ENCODE results near the gene PBRM1. TPM values are rescaled to one million over a fixed set of nuclear protein-coding genes. Genes with fewer than 3 reads are reported as not detected.

The PBRM1 gene
- total and polyA plus RNA-seq, 2 donors (not counting 3 experiments of a cell fraction or from before 2014, with no cell fraction given) = 26.7 to 87.1 TPM

- no peak overlapping the region for H3K4me3 ChIP-seq (replicated peaks in 1 of 3; ENCODE audit: insufficient read depth in 1 of 3, low read depth in 1 of 3, low read length in 3 of 3)
- DNase-seq (ENCODE audit: low read depth, low spot score) = no peak
- peaks cover 30 to 43% of the 10 kb centered on the region in 2 experiments for H3K36me3 ChIP-seq (ENCODE audit: control insufficient read depth in 2 of 2, extremely low read depth in 1 of 2, insufficient read depth in 2 of 2, low read length in 2 of 2)
- H3K9me3 ChIP-seq (replicated peaks; ENCODE audit: control insufficient read depth, insufficient read depth, low read length) = no peaks in the 10 kb centered on the region
- no peaks in the 10 kb centered on the region for H3K9me1 ChIP-seq (replicated peaks; ENCODE audit: control insufficient read depth, extremely low read depth, insufficient read depth, low read length)
- BruUV-seq (replicated peaks) = no TSS peak
- H3K79me2 ChIP-seq (ENCODE audit: control insufficient read depth, insufficient read depth, low read length) = peaks cover 16% of the 10 kb centered on the region
- dilution Hi-C loops (cut with MboI; ENCODE audit: extremely low pct_ligation_motif_present, low sequenced_read_pairs) = no loop called here
- POLR2A ChIA-PET = no interaction called here
- TF ChIP-seq EZH2 (IDR thresholded peaks at IDR 0.05; ENCODE audit: borderline replicate concordance, low read depth, low read length, severe bottlenecking) (no peak), JUN (IDR thresholded peaks at IDR 0.05; ENCODE audit: borderline replicate concordance, insufficient read depth, insufficient read length, low read depth) (no peak), POLR2A (IDR thresholded peaks at IDR 0.05; ENCODE audit: low read depth, low read length) (no peak), GATA2 (IDR thresholded peaks at IDR 0.05; ENCODE audit: insufficient read depth, insufficient read length, low read depth, low read length) (no peak), POLR2AphosphoS5 (IDR thresholded peaks at IDR 0.05; ENCODE audit: insufficient read depth, low read depth, low read length) (no peak), MYC (IDR thresholded peaks at IDR 0.05; ENCODE audit: low read depth, low read length) (no peak), FOS (IDR thresholded peaks at IDR 0.05; ENCODE audit: borderline replicate concordance, insufficient read depth, low read length) (no peak), CTCF (IDR thresholded peaks at IDR 0.05; ENCODE audit: extremely low read depth in 1 of 2, insufficient read depth in 1 of 2, low read depth in 1 of 2, low read length in 2 of 2) (no peak)
- TF ChIP-seq, protein P1, sequence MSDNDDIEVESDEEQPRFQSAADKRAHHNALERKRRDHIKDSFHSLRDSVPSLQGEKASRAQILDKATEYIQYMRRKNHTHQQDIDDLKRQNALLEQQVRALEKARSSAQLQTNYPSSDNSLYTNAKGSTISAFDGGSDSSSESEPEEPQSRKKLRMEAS (IDR thresholded peaks at IDR 0.05; ENCODE audit: insufficient read depth, insufficient read length) = no peak
- H3K9ac ChIP-seq (replicated peaks; ENCODE audit: extremely low read depth, insufficient read depth, low read length) = no peak overlapping the region
- no peak for FAIRE-seq
- CTCF ChIA-PET = no interaction called here
- H4K20me1 ChIP-seq (replicated peaks; ENCODE audit: control insufficient read depth, extremely low read depth, insufficient read depth, low read length) = no peaks in the 10 kb centered on the region
- no peak overlapping the region for H3K4me2 ChIP-seq (ENCODE audit: insufficient read depth, low read length)
- intact Hi-C loops (cut with micrococcal nuclease) = no loop called here
- H3K4me1 ChIP-seq (ENCODE audit: control insufficient read depth, extremely low read depth, insufficient read depth, low read length) = no peaks in the 10 kb centered on the region
- H2AFZ ChIP-seq (ENCODE audit: low read depth, low read length) = no peak overlapping the region
- H3K27me3 ChIP-seq (ENCODE audit: control insufficient read depth in 2 of 2, insufficient read depth in 2 of 2, low read length in 2 of 2) = no peaks in the 10 kb centered on the region
- H3K27ac ChIP-seq (ENCODE audit: insufficient read depth, low read depth, low read length) = no peak overlapping the region
These were observed 11.3 kb upstream of the PBRM1 start for GRCh38 chr3:52696830-52697631.
